A549 (cell line): ENCODE data around the gene SLC16A2.

ENCODE experiments used
- CTCF ChIP-seq: fragments of >200 bp; sonication (Bioruptor Twin); formaldehyde crosslinking; IDR thresholded peaks from 3 replicates; pipeline ENCODE4 v1.5.1; 2016
- ELK1 ChIP-seq: fragments of 150-350 bp; IDR thresholded peaks from 2 replicates; pipeline ENCODE4 v1.6.1; 2014; ENCODE audit warnings: low read depth, mild to moderate bottlenecking, low read length
- HOXB13 ChIP-seq: fragments of 250-450 bp; sonication (Bioruptor Pico); IDR thresholded peaks from 2 replicates; pipeline ENCODE4 v1.5.0; 2020; ENCODE audit warnings: low read depth, mild to moderate bottlenecking, moderate library complexity

GRCh38 chrX:74423289-74423998 lies 2.2 kb downstream of the SLC16A2 start:
- no peak for TF ChIP-seq ELK1
- no peak for TF ChIP-seq CTCF
- TF ChIP-seq HOXB13, result no peak
